Measurements from ENCODE around the gene MIA2. TPM values are rescaled to one million over a fixed set of nuclear protein-coding genes. Genes with fewer than 3 reads are reported as not detected.
A peak's percentile ranks its signal among the peaks of the same experiment; 100 is the strongest.

MIA2 gene
- total and polyA plus RNA-seq, 9 of the 15 experiments (the other 6 are each of a cell fraction or from before 2014, with no cell fraction given), result 6.0 to 21.8 (median 12.8) TPM

GRCh38 chr14:39266525-39266870, 32.8 kb downstream of the MIA2 start (continued):
- TF ChIP-seq YY1 (IDR thresholded peaks at IDR 0.05; ENCODE audit: borderline replicate concordance in 1 of 3, control insufficient read depth in 1 of 3, extremely low read depth in 1 of 3, insufficient read depth in 3 of 3, insufficient read length in 1 of 3, insufficient replicate concordance in 2 of 3, low read depth in 1 of 3, low read length in 2 of 3), result peak in 2 of 3 experiments; percentile 40 to 65
- TF ChIP-seq, protein P1, sequence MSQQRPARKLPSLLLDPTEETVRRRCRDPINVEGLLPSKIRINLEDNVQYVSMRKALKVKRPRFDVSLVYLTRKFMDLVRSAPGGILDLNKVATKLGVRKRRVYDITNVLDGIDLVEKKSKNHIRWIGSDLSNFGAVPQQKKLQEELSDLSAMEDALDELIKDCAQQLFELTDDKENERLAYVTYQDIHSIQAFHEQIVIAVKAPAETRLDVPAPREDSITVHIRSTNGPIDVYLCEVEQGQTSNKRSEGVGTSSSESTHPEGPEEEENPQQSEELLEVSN (IDR thresholded peaks at IDR 0.05; ENCODE audit: borderline replicate concordance in 1 of 2, extremely low read depth in 1 of 2, insufficient read depth in 1 of 2, insufficient read length in 1 of 2, low read depth in 1 of 2, low read length in 1 of 2, poor library complexity in 1 of 2, severe bottlenecking in 1 of 2), result peak in 1 of 2 experiments; percentile 34
- no peak for TF ChIP-seq RBM34 (IDR thresholded peaks at IDR 0.05; ENCODE audit: borderline replicate concordance, insufficient read depth, low read length)
- TF ChIP-seq MYNN (IDR thresholded peaks at IDR 0.05), result no peak
- TF ChIP-seq MYNN (CRISPR knock-in tag; IDR thresholded peaks at IDR 0.05), result no peak
- TF ChIP-seq ZFX (CRISPR knock-in tag; IDR thresholded peaks at IDR 0.05), result no peak
- peak; percentile 6; the same call in 1 of the 2 replicates for TF ChIP-seq CREM (IDR thresholded peaks at IDR 0.05; ENCODE audit: low read depth)
- TF ChIP-seq ARID2 (IDR thresholded peaks at IDR 0.05), result no peak
- no peak for TF ChIP-seq BDP1 (IDR thresholded peaks at IDR 0.05; ENCODE audit: insufficient read depth, insufficient read length)
- 0 out of 2 replicates have a peak, but pooled peaks have one; percentile 17 for TF ChIP-seq MYC (IDR thresholded peaks at IDR 0.05; ENCODE audit: low read depth, low read length)
- TF ChIP-seq MYC (CRISPR knock-in tag; IDR thresholded peaks at IDR 0.05; ENCODE audit: borderline replicate concordance, low read depth), result no peak
- TF ChIP-seq ZFP1 (CRISPR knock-in tag; IDR thresholded peaks at IDR 0.05), result no peak
- no peak for TF ChIP-seq SOX6 (IDR thresholded peaks at IDR 0.05)
- peak; percentile 43; the same call in 1 of the 2 replicates for TF ChIP-seq ZBTB7A (IDR thresholded peaks at IDR 0.05; ENCODE audit: borderline replicate concordance, control insufficient read depth, low read depth, low read length)
- no peak for TF ChIP-seq DMBX1 (CRISPR knock-in tag; IDR thresholded peaks at IDR 0.05; ENCODE audit: borderline replicate concordance)
- TF ChIP-seq ZNF121 (CRISPR knock-in tag; conservative IDR thresholded peaks at IDR 0.05), result no peak
- no peak for TF ChIP-seq ZKSCAN1 (IDR thresholded peaks at IDR 0.05; ENCODE audit: low read depth, low read length)
- TF ChIP-seq PHF8 (IDR thresholded peaks at IDR 0.05; ENCODE audit: borderline replicate concordance, low read length), result peak; percentile 10; the same call in 1 of the 2 replicates
- no peak for TF ChIP-seq ZNF140 (CRISPR knock-in tag; IDR thresholded peaks at IDR 0.05)
- no peak for TF ChIP-seq TCF3 (CRISPR knock-in tag; IDR thresholded peaks at IDR 0.05)
- TF ChIP-seq, protein P2, sequence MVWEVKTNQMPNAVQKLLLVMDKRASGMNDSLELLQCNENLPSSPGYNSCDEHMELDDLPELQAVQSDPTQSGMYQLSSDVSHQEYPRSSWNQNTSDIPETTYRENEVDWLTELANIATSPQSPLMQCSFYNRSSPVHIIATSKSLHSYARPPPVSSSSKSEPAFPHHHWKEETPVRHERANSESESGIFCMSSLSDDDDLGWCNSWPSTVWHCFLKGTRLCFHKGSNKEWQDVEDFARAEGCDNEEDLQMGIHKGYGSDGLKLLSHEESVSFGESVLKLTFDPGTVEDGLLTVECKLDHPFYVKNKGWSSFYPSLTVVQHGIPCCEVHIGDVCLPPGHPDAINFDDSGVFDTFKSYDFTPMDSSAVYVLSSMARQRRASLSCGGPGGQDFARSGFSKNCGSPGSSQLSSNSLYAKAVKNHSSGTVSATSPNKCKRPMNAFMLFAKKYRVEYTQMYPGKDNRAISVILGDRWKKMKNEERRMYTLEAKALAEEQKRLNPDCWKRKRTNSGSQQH (CRISPR knock-in tag; IDR thresholded peaks at IDR 0.05), result no peak
